Epithelial cell of esophagus (primary cell): ENCODE data around the gene CSTF2T.
"Not testable (repeated sequence)": the region's sequence is repeated elsewhere in the genome, so short reads cannot be mapped to it uniquely, and the experiment has no call there.

Experiments used
- DNase-seq: peaks from one replicate; pipeline ENCODE4 v3.0.0; 2010; ENCODE audit warnings: low read depth
- H3K4me3 ChIP-seq: 2 replicates; pipeline ENCODE4 v1.5.1; 2011; ENCODE audit warnings: mild to moderate bottlenecking, low read length, control low read depth
- CTCF ChIP-seq: IDR thresholded peaks from 2 replicates; pipeline ENCODE4 v1.5.1; 2011; ENCODE audit warnings: low read depth, mild to moderate bottlenecking, low read length, control low read depth, inconsistent platforms; ENCODE audit not compliant: insufficient read depth; ENCODE audit errors: missing control alignments

CSTF2T gene

GRCh38 chr10:51699145-51699474 is 285 bp downstream of the CSTF2T start:
- no peak for TF ChIP-seq CTCF
- peak overlapping the region; percentile 100 for H3K4me3 ChIP-seq
- DNase-seq: no peak

- DNase-seq: no peak
- H3K4me3 ChIP-seq: peak overlapping the region; percentile 100
- no peak for TF ChIP-seq CTCF
These were observed 827 bp downstream of the CSTF2T start for GRCh38 chr10:51698473-51699063.

- TF ChIP-seq CTCF: no peak
- no peak for DNase-seq
- no peak overlapping the region for H3K4me3 ChIP-seq
These were observed 3.1 kb downstream of the CSTF2T start for GRCh38 chr10:51696251-51696650.

- no peak for TF ChIP-seq CTCF
- DNase-seq: no peak
- H3K4me3 ChIP-seq: no peak overlapping the region
These were observed 5.2 kb downstream of the CSTF2T start for GRCh38 chr10:51694086-51694768.

GRCh38 chr10:51691135-51691534 is 8.3 kb downstream of the CSTF2T start:
- H3K4me3 ChIP-seq: no peak overlapping the region
- no peak for TF ChIP-seq CTCF
- DNase-seq: no peak

GRCh38 chr10:51689536-51689935 is 9.9 kb downstream of the CSTF2T start:
- DNase-seq: peak; percentile 59
- no peak overlapping the region for H3K4me3 ChIP-seq
- no peak for TF ChIP-seq CTCF

- not testable (repeated sequence) for DNase-seq, H3K4me3 ChIP-seq
These were observed 10.6 kb downstream of the CSTF2T start for GRCh38 chr10:51688826-51689225.

GRCh38 chr10:51687296-51687695 is 12.1 kb downstream of the CSTF2T start:
- H3K4me3 ChIP-seq: no peak overlapping the region
- DNase-seq: no peak
- no peak for TF ChIP-seq CTCF
